Smooth muscle cell (in vitro differentiated cells): ENCODE measurements around the gene GLIPR2. TPM values are rescaled to one million over a fixed set of nuclear protein-coding genes. Genes with fewer than 3 reads are reported as not detected.
"Not testable (repeated sequence)": the region's sequence is repeated elsewhere in the genome, so short reads cannot be mapped to it uniquely, and the experiment has no call there.

Experiments
- DNase-seq: peaks from one replicate; lab custom pipeline; 2025; ENCODE audit not compliant: unreplicated experiment; lab: John Stamatoyannopoulos, UW
- H2AFZ ChIP-seq: fragments of 200-600 bp; sonication (generic); 2 replicates; pipeline ENCODE4 v1.6.0; 2016; ENCODE audit warnings: antibody characterized with exemption, low read depth, mild to moderate bottlenecking
- H3F3A ChIP-seq: fragments of 200-600 bp; sonication (generic); 2 replicates; pipeline ENCODE4 v1.6.0; 2017; ENCODE audit warnings: antibody characterized with exemption, low read depth
- H3K27ac ChIP-seq: fragments of 200-600 bp; sonication (generic); 2 replicates; pipeline ENCODE4 v1.5.1; 2016; ENCODE audit warnings: low read depth, mild to moderate bottlenecking
- H3K27me3 ChIP-seq: fragments of 200-600 bp; sonication (generic); 2 replicates; pipeline ENCODE4 v1.6.1; 2016; ENCODE audit warnings: low read depth, mild to moderate bottlenecking
- H3K36me3 ChIP-seq: fragments of 200-600 bp; sonication (generic); 2 replicates; pipeline ENCODE4 v1.5.1; 2016; ENCODE audit warnings: low read depth
- H3K4me1 ChIP-seq: fragments of 200-600 bp; sonication (generic); 2 replicates; pipeline ENCODE4 v1.5.1; 2016; ENCODE audit warnings: low read depth
- H3K4me2 ChIP-seq: fragments of 200-600 bp; sonication (generic); 2 replicates; pipeline ENCODE4 v1.6.0; 2016; ENCODE audit warnings: mild to moderate bottlenecking
- H3K4me3 ChIP-seq: fragments of 200-600 bp; sonication (generic); 2 replicates; pipeline ENCODE4 v1.5.1; 2016; ENCODE audit warnings: mild to moderate bottlenecking
- H3K79me2 ChIP-seq: fragments of 200-600 bp; sonication (generic); 2 replicates; pipeline ENCODE4 v1.6.0; 2016; ENCODE audit warnings: low read depth, mild to moderate bottlenecking
- H3K9ac ChIP-seq: fragments of 200-600 bp; sonication (generic); 2 replicates; pipeline ENCODE4 v1.6.0; 2016; ENCODE audit warnings: low read depth
- H3K9me3 ChIP-seq: fragments of 200-600 bp; sonication (generic); replicated peaks from 2 replicates; pipeline ENCODE4 v1.5.1; 2016; ENCODE audit warnings: low read depth
- H4K20me1 ChIP-seq: fragments of 200-600 bp; sonication (generic); 2 replicates; pipeline ENCODE4 v1.6.0; 2016; ENCODE audit warnings: low read depth
- WGBS: methylation state at CpG from one replicate; pipeline ENCODE4 v1.1.7; 2016; ENCODE audit warnings: low lambda C conversion rate; 5-methylcytosine and 5-hydroxymethylcytosine counted together
- polyA plus RNA-seq: library from polyadenylated mRNA; unstranded; fragments of >200 nt; fragmentation: Nextera tagmentation; extraction: Ambion mirVana; gene quantifications from 2 replicates; pipeline ENCODE4 v1.2.1, GENCODE V29; 2016
- total RNA-seq: library from RNA; depleted of rRNA; stranded (reverse); fragments of >200 nt; gene quantifications from 2 replicates; pipeline ENCODE4 v1.2.3, GENCODE V29; 2014
- TF ChIP-seq, protein P1 (sequence below): fragments of 200-600 bp; sonication (generic); IDR thresholded peaks from 2 replicates; pipeline ENCODE4 v1.5.1; 2017; ENCODE audit warnings: borderline replicate concordance, mild to moderate bottlenecking, antibody characterized with exemption; ENCODE audit not compliant: insufficient read depth, poor library complexity, severe bottlenecking

Gene GLIPR2
- total and polyA plus RNA-seq, 2 experiments from 2014 or later: 30.7 to 121 TPM

DNA sequence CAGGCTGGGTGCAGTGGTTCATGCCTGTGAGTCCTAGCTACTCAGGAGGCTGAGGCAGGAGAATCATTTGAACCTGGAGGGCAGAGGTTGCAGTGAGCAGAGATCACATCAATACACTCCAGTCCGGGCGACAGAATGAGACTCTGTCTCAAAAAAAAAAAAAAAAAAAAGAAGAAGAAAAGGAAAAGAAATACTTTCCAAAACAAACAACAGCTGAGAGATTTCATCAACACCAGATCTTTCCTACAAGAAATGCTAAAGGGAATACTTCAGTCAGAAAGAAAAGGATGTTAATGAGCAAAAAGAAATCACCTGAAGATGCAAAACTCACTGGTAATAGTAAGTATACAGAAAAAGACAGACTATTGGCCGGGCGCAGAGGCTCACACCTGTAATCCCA, 41.0 kb downstream of the GLIPR2 start:
- H3K4me3 ChIP-seq: no peak overlapping the region
- WGBS: 93% methylated on average over 4 of the region's 4 CpGs
- no peak for DNase-seq
- H2AFZ ChIP-seq: no peak overlapping the region
- H3K36me3 ChIP-seq: no peaks in the 10 kb centered on the region
- no peaks in the 10 kb centered on the region for H3K27me3 ChIP-seq
- H3K4me1 ChIP-seq: no peaks in the 10 kb centered on the region
- no peaks in the 10 kb centered on the region for H4K20me1 ChIP-seq
- H3K27ac ChIP-seq: no peak overlapping the region
- no peak overlapping the region for H3K9ac ChIP-seq
- H3K9me3 ChIP-seq: no peaks in the 10 kb centered on the region
- H3F3A ChIP-seq: no peaks in the 10 kb centered on the region
- TF ChIP-seq, protein P1, sequence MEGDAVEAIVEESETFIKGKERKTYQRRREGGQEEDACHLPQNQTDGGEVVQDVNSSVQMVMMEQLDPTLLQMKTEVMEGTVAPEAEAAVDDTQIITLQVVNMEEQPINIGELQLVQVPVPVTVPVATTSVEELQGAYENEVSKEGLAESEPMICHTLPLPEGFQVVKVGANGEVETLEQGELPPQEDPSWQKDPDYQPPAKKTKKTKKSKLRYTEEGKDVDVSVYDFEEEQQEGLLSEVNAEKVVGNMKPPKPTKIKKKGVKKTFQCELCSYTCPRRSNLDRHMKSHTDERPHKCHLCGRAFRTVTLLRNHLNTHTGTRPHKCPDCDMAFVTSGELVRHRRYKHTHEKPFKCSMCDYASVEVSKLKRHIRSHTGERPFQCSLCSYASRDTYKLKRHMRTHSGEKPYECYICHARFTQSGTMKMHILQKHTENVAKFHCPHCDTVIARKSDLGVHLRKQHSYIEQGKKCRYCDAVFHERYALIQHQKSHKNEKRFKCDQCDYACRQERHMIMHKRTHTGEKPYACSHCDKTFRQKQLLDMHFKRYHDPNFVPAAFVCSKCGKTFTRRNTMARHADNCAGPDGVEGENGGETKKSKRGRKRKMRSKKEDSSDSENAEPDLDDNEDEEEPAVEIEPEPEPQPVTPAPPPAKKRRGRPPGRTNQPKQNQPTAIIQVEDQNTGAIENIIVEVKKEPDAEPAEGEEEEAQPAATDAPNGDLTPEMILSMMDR: no peak
- no peaks in the 10 kb centered on the region for H3K79me2 ChIP-seq
- H3K4me2 ChIP-seq: no peak overlapping the region

DNA sequence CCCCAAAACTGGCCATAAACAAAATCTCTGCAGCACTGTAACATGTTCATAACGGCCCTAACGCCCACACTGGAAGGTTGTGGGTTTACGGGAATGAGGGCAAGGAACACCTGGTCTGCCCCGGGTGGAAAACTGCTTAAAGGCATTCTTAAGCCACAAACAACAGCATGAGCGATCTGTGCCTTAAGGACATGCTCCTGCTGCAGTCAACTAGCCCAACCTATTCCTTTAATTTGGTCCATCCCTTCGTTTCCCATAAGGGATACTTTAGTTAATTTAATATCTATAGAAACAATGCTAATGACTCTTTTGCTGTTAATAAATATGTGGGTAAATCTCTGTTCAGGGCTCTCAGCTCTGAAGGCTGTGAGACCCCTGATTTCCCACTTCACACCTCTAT, 43.7 kb downstream of the GLIPR2 start:
- 87% methylated on average over 6 of the region's 6 CpGs for WGBS

DNA sequence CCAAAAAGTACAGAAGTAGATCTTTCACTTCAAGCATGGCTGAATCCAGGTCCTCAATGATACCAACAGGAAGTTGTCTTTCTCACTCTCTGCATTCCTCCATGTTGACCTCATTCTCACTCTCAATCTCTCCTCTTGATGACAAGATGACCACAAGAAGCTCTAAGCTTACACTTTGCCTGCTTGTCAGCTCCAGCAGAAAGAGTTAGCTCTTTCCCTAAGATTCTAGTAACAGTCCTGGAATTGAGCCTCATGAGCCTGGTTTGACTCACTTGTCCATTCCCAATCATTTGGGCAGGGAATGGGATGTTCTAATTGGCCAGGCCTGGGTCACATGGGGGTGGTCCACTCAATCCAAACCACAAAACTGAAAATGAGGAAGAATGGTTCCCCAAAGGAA, 50.9 kb downstream of the GLIPR2 start:
- Histone ChIP-seq H3K9me3 (no peaks in the 10 kb centered on the region), H3K36me3 (no peaks in the 10 kb centered on the region), H3K27me3 (no peaks in the 10 kb centered on the region), H3K9ac (no peak overlapping the region), H4K20me1 (peaks cover 16% of the 10 kb centered on the region), H3F3A (no peaks in the 10 kb centered on the region), H3K4me3 (no peak overlapping the region), H3K4me2 (no peak overlapping the region), H3K4me1 (peaks cover 12% of the 10 kb centered on the region), H2AFZ (no peak overlapping the region), H3K27ac (peak overlapping the region; percentile 56), H3K79me2 (peaks cover 17% of the 10 kb centered on the region)
- no peak for DNase-seq
- TF ChIP-seq, protein P1: no peak

More for the DNA sequence above, 43.7 kb downstream of the GLIPR2 start:
- not testable (repeated sequence) for H3K79me2 ChIP-seq, H3K36me3 ChIP-seq, H2AFZ ChIP-seq, H3K27me3 ChIP-seq, DNase-seq, H3F3A ChIP-seq, H4K20me1 ChIP-seq, H3K9me3 ChIP-seq, H3K4me3 ChIP-seq, H3K4me1 ChIP-seq, H3K4me2 ChIP-seq, H3K9ac ChIP-seq, H3K27ac ChIP-seq

DNA sequence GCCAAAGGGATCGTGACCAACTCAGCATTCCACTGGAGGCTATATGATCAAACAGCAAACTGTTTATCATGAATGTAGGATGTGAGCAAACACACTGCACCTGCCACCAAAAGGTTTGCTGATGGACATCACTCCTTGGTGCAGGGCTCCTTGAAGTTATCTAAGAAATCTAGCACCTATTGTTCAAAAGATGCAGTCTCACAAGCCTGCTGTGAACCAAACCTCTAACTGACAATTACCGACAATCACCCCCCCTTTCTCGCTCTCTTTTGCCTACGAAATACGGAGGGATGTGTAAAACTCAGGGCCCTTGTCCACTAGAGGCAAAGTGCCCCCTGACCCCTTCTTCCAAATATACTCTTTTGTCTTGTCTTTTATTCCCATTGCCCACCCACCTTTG, 51.7 kb downstream of the GLIPR2 start:
- H3K36me3 ChIP-seq: no peaks in the 10 kb centered on the region
- H3K27me3 ChIP-seq: no peaks in the 10 kb centered on the region
- H2AFZ ChIP-seq: no peak overlapping the region
- no peak overlapping the region for H3K9ac ChIP-seq
- H3K4me3 ChIP-seq: no peak overlapping the region
- H4K20me1 ChIP-seq: peaks cover 24% of the 10 kb centered on the region
- H3K9me3 ChIP-seq: no peaks in the 10 kb centered on the region
- H3K4me2 ChIP-seq: no peak overlapping the region
- TF ChIP-seq, protein P1: no peak
- peaks cover 4% of the 10 kb centered on the region for H3F3A ChIP-seq
- WGBS: 95% methylated on average over 5 of the region's 5 CpGs
- DNase-seq: no peak
- H3K4me1 ChIP-seq: peaks cover 20% of the 10 kb centered on the region
- H3K27ac ChIP-seq: peak overlapping the region; percentile 56
- peaks cover 25% of the 10 kb centered on the region for H3K79me2 ChIP-seq
